ENCODE data around the gene COL25A1.
A peak's percentile ranks its signal among the peaks of the same experiment; 100 is the strongest.
"Not testable (repeated sequence)": the region's sequence is repeated elsewhere in the genome, so short reads cannot be mapped to it uniquely, and the experiment has no call there.

Gene COL25A1

DNA sequence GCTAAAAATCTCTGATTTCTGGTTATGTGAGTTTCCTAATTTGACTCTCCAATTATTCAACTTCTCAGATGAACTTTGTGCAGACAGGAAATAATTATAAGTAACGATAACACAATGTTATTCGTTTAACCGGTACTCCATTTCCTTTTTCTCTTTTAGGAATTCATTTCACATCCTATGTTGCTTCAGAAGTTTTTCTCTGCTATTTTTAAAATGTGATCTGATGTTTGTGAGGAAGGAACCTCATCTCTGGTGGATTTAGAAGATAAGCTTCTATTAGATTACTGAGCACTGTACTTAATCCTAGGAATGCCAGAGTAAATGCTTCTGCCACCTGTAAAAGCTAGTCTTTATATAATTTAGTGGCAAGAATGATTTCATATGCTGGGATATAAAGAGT lies 423.7 kb downstream of the COL25A1 start:
- DNase-seq (ENCODE audit: low read depth, low spot score), result no peak
- H3K4me3 ChIP-seq (ENCODE audit: low read length), result no peak overlapping the region

DNA sequence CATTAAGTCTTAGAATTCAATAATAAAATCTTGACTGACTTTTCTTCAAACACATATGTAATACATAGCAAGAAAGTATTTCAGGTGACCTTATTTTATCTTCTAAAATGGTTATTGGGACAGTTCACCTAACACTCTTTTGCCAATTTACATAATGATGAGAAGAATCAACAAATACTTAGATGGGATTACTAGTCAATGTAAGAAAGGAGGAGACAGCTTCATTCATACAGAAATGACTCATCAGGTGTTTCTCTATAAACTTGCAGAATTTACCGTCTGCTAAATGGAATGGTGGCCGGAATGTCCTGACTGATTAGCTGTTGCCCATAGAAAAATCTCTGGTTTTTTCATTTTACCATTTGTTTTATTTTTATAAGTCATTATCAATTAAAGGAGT lies 424.6 kb downstream of the COL25A1 start:
- DNase-seq (ENCODE audit: low read depth, low spot score), result no peak
- no peak overlapping the region for H3K4me3 ChIP-seq (ENCODE audit: low read length)

DNA sequence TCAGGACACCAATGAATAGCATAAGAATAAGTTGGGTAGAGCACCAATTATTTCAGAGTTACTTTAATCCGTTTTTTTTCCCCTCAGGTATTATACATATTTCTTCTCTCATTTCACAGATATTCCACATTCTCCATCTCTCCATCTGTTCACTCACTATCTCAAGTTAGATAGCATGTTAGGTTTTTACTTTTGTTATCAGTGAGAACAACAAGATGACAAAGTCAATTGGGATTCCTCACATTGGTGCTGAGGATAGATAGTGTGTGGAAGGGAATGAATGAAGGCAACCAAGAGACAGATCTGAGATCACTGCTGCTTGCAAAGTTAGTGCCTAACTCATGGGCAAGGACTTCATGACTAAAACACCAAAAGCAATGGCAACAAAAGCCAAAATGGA lies 427.7 kb downstream of the COL25A1 start:
- no peak for DNase-seq (ENCODE audit: low read depth, low spot score)
- H3K4me3 ChIP-seq (ENCODE audit: low read length), result no peak overlapping the region

DNA sequence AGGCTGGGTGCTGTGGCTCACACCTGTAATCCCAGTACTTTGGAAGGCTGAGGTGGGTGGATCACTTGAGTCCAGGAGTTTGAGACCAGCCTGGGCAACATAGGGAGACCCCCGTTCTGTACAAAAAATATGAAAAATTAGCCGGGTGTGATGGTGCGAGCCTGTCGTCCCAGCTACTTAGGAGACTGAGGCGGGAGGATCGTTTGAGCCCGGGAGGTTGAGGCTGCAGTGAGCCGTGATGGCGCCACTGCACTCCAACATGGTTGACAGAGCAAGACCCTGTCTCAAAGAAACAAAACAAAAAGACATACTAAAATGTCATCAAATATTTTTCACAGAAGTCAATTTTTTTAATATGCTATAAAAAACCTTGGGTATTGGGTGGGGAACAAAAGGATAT lies 432.5 kb downstream of the COL25A1 start:
- not testable (repeated sequence) for H3K4me3 ChIP-seq (ENCODE audit: low read length); DNase-seq (ENCODE audit: low read depth, low spot score)

- DNase-seq (ENCODE audit: low read depth, low spot score), result no peak
- no peak overlapping the region for H3K4me3 ChIP-seq (ENCODE audit: low read length)
Observed at GRCh38 chr4:108868606-108869227, 433.7 kb downstream of the COL25A1 start.

GRCh38 chr4:108867476-108867875 lies 435.0 kb downstream of the COL25A1 start:
- H3K4me3 ChIP-seq (ENCODE audit: low read length), result no peak overlapping the region
- no peak for DNase-seq (ENCODE audit: low read depth, low spot score)

- no peak overlapping the region for H3K4me3 ChIP-seq (ENCODE audit: low read length)
- DNase-seq (ENCODE audit: low read depth, low spot score), result no peak
Observed at GRCh38 chr4:108861334-108861733, 441.1 kb downstream of the COL25A1 start.

DNA sequence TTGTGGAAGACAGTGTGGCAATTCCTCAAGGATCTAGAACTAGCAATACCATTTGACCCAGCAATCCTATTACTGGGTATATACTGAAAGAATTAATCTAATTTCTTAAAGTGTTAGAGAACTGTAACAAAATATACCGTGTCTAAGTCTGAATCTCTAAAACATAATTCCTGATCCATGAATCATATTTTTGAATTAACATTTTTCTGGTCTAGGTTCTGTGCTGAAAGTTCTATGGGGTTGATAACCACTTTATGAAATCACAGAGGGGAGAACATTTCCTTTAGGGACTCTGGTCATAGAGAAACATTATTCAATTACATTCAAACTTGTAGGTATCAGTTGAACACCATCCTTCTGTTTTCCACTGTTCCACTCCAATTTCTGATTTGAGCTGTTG lies 447.7 kb downstream of the COL25A1 start:
- H3K4me3 ChIP-seq (ENCODE audit: low read length), result no peak overlapping the region
- DNase-seq (ENCODE audit: low read depth, low spot score), result no peak

- H3K4me3 ChIP-seq (ENCODE audit: low read length), result no peak overlapping the region
- peak; percentile 72 for DNase-seq (ENCODE audit: low read depth, low spot score)
Observed at GRCh38 chr4:108852691-108853090, 449.8 kb downstream of the COL25A1 start.

DNA sequence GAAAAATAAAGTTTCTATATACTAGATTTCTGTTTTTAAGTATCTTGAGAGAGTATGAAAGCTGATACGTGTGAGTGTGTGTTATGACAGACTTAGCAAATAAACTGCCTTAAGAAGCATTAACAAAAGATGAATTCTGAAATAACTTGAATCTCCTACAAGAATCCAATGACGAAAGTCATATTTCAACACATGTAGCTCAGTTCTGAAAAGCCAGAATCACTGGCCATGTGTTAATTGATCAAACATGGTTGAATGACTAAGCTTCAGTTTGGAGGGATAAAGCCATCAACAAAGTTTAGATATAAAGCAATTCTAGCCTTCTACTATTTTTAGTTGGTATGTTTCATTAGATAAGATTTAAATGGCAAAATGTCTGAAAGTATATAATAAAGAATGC lies 451.1 kb downstream of the COL25A1 start:
- H3K4me3 ChIP-seq (ENCODE audit: low read length), result no peak overlapping the region
- DNase-seq (ENCODE audit: low read depth, low spot score), result no peak

- DNase-seq (ENCODE audit: low read depth, low spot score), result peak; percentile 45
- no peak overlapping the region for H3K4me3 ChIP-seq (ENCODE audit: low read length)
Observed at GRCh38 chr4:108850219-108850649, 452.2 kb downstream of the COL25A1 start.

- DNase-seq (ENCODE audit: low read depth, low spot score), result peak; percentile 96
- no peak overlapping the region for H3K4me3 ChIP-seq (ENCODE audit: low read length)
Observed at GRCh38 chr4:108849611-108850168, 452.8 kb downstream of the COL25A1 start.

DNA sequence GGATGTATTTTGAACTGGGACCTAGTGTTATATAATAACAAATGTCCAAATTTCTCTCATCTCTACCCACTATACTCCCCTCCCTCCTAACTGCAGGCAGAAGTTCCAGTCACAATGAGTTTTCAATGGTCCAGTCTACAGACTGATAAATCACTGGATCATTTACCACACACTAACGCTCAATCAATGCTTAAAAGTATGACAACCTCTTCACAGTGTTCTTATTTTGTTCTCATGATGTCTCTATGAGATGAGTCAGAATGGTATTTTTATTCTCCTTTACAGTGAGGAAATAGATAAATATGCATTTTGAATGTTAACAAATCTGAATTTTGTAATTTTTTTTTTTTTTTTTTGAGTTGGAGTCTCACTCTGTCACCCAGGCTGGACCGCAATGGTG lies 455.9 kb downstream of the COL25A1 start:
- DNase-seq (ENCODE audit: low read depth, low spot score), result no peak
- H3K4me3 ChIP-seq (ENCODE audit: low read length), result no peak overlapping the region

- no peak overlapping the region for H3K4me3 ChIP-seq (ENCODE audit: low read length)
- DNase-seq (ENCODE audit: low read depth, low spot score), result no peak
Observed at GRCh38 chr4:108840426-108840975, 462.0 kb downstream of the COL25A1 start.

DNA sequence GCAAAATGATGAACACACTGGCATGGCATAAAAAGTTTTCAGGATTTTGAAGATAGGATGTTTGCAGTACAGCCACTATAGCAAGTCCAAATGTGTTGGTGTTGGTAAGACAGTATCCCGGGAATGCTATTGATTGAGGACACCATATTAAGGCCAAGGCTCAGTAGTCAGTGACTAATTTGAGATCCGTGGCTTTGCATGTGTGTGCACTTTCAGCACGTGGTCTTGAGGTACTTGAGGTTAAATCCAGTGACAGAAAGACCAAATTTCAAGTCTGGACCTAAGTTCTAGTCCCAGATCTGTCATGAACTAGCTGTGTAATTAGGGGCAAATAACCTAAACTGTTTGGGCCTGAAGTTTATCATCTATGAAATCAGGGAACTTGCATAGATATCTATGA lies 463.1 kb downstream of the COL25A1 start:
- DNase-seq (ENCODE audit: low read depth, low spot score), result no peak
- H3K4me3 ChIP-seq (ENCODE audit: low read length), result no peak overlapping the region

DNA sequence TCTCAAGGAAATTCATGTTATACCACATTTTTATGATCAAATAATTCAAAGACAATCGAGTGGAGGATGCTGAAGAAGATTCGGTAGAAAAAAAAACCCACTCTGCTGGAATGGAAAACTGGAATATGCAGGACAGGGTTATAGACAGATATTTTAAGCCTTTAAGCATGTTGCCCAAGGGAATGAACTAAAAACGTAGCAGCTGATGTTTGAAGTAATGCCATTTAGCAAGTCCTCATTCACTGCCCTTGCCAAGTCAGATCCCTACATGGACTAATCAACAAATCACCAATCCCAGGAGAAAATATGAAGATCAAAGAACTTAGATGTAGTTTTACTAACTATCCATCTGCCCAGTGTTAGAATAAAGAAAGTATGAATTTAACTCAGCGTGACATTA lies 464.0 kb downstream of the COL25A1 start:
- DNase-seq (ENCODE audit: low read depth, low spot score), result no peak
- H3K4me3 ChIP-seq (ENCODE audit: low read length), result no peak overlapping the region

- no peak overlapping the region for H3K4me3 ChIP-seq (ENCODE audit: low read length)
- no peak for DNase-seq (ENCODE audit: low read depth, low spot score)
Observed at GRCh38 chr4:108834835-108835384, 467.5 kb downstream of the COL25A1 start.

- DNase-seq (ENCODE audit: low read depth, low spot score), result no peak
- H3K4me3 ChIP-seq (ENCODE audit: low read length), result no peak overlapping the region
Observed at GRCh38 chr4:108834166-108834834, 468.2 kb downstream of the COL25A1 start.

DNA sequence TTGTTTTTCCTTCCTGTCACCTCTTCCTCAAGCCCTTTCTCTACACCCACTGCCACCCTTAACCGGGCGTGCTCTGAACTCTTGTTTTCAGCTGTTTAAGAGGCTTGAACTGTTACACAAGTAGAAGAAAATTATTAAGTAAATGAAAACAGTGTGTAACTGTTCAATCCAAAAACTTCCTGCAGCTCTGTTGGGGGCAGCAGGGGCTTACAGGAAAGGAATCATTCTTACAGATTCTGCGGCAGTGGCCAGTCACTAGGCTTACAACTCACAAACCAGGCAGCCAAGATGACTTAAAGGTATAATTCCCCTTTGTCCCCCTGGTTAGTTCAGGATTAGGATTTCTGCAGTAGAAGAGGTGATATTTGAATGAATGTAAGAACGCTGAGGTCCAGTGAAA lies 469.4 kb downstream of the COL25A1 start:
- DNase-seq (ENCODE audit: low read depth, low spot score), result no peak
- no peak overlapping the region for H3K4me3 ChIP-seq (ENCODE audit: low read length)

DNA sequence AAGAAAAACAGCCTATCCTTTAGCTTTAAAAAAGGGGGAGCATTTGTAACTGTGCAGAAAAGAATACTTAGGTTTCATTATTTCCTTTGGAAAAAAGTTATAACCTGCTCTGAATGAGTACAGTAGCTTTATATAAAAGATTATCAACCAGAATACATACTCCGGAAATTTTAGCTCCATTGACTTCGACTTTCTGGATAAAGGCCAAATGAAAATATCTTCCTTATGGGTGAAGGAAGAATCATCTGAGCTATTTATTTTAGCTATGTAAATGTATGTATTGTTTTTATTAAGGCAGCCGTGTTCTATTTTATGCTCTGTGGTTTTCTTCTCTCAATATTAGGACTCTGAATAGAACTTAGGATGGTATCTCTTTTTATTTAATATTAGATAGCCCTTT lies 470.6 kb downstream of the COL25A1 start:
- no peak overlapping the region for H3K4me3 ChIP-seq (ENCODE audit: low read length)
- no peak for DNase-seq (ENCODE audit: low read depth, low spot score)
